Anterior cingulate cortex (tissue), 58 donors: ENCODE measurements around the gene USP37.

Source experiments
- DNase-seq, 58 donors: peaks; one replicate each; lab custom pipeline; 2025; lab: John Stamatoyannopoulos, UW

The USP37 gene

DNA sequence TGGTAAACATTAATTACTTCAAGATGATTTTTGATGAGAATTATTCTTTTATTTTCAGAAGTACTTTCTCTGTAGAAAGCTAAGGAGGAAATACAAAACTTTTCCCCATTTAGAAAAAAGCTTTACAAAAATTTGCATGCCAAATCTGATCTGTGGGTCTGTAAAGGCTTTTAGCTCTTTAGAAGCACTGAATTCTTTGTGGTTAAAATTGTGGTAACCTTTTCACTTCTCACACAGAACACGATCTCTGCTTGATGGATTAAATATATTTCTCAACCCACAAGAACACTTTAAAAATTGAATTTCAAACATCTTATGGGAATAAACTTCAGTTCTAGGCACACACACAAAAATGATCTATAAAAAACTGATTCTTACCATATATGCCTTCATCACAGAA is 85.5 kb downstream of the USP37 start:
- no peak for DNase-seq

- no peak for DNase-seq
These were observed 88.6 kb downstream of the USP37 start for GRCh38 chr2:218479595-218479994.

DNA sequence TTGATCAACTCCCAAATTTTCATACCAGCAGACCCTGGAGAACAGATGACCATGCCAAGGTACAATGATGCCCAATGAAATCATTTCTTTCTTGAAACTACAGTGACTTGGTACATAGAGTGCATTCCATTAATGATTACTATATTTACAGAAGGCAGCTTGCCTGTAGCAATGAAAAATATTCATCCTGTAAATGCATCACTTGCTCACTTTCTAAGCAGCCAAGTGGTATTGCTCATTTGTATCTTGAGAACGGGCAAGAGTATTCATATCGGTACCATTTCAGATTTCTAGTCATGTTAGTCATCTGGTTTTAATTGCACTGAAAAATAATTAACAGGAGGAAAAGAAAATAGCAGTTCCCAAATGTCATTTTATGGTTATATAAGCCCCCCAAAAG is 89.6 kb downstream of the USP37 start:
- DNase-seq: no peak

DNA sequence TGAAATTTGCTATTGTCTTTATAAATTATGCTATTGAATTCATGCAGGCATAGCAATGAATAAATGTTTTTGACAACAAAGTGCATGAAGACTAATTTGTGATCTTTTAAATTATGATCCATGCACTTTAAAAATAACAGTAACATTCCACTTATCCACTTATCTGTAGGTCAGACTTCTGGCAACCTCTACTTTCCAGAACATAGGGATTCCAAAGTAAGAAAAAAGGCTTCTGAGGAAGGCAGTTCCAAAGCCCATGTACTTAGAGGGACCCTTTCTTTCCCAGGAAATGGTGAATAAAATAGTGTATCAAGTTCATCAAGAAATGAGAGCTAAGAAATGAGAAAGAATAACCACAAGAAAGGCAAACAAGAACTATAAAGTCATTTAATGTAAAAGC is 90.9 kb downstream of the USP37 start:
- DNase-seq: no peak

DNA sequence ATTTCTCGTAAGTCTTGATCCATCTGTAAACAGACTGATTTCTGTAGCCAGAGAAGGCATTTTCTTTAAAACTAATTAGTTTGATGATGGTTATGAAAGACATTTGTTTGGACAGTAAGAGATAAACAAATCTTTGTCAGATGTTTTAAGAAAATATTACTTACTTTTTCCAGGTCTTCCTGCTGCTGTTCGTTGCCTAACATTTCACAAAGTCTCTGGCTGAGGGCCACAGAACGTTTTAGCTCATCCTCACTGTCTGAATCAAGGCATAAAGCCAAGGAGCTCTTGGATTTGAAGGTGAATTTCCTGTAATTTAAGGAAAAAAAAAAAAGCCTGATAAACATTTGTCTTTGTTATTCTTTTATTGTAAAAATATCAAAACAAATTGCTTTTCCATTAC is 91.5 kb downstream of the USP37 start:
- no peak for DNase-seq

- DNase-seq: peak in 1 of 58 donors; percentile 18
These were observed 93.6 kb downstream of the USP37 start for GRCh38 chr2:218474527-218474926.

- DNase-seq: no peak
These were observed 95.2 kb downstream of the USP37 start for GRCh38 chr2:218472988-218473387.

DNA sequence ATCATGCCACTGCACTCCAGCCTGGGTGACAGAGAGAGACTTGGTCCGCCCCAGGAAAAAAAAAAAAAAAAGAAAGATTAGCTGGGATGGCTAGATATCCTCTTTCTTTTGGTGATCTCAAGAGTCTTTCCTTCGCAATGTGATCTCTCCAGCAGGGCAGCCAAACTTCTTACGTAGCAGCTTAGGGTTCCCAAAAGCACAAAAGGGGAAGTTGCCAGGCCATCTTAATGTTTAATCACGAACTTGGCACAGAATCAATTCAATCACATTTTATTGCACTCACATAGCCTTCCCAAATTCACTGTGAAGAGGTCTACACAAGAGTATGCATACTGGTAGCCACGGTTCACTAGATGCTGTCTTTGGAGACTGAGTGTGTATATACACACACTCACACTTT is 96.2 kb downstream of the USP37 start:
- DNase-seq: no peak

DNA sequence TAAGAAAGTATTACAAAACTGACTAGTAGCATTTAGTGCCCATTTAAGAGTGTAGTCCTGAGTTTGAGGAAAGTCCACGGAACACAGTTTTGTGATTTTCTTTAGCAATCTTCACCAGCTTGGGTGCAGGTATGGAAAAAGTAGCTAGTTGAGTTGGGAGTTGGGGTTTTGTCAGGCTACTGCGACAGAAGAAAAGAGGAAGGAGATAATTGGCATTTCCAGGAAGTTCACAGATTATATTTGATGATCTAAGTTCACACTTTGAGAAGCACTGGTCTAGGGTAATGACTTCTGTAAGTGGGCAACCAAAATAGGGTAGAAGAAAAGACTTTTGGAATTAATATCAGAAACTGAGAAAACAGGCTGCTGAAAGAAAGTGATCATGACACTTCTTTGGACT is 97.1 kb downstream of the USP37 start:
- no peak for DNase-seq

DNA sequence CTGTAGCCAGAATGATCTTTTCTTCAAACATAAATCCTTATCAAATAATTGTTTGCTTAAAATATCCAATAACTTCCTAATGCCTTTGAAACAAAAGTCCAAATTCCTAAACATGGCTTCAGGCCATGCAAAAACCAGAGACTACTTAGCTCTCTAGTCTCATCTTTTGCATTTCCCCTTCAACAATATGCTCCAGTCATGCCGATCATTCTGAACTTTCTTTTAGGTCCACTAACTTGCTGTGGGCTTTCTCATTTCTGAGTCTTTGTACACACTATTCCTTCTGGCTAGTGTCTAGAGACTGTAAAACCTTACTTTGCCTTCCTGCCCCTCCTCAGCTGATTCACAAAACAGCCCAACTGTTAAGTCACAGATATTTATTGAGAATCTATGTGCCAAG is 97.7 kb downstream of the USP37 start:
- no peak for DNase-seq

- DNase-seq: no peak
These were observed 102.0 kb downstream of the USP37 start for GRCh38 chr2:218465987-218466633.

DNA sequence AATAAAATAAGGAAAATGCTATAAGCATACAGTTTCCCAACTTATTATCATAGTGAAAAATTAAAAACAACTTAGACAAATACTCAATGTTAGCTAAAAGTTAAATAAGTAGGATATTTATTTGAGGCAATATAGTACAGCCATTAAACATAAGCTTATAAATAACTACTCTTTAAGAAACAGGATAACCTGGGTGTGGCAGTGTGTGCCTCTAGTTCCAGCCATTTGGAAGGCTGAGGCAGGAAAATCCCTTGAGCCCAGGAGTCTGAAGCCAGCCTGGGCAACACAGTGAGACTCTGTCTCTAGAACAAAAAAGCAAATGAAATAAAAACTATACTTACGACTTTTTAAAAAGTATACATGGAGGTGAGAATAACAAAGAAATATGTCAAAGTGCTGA is 109.6 kb downstream of the USP37 start:
- DNase-seq: no peak

DNA sequence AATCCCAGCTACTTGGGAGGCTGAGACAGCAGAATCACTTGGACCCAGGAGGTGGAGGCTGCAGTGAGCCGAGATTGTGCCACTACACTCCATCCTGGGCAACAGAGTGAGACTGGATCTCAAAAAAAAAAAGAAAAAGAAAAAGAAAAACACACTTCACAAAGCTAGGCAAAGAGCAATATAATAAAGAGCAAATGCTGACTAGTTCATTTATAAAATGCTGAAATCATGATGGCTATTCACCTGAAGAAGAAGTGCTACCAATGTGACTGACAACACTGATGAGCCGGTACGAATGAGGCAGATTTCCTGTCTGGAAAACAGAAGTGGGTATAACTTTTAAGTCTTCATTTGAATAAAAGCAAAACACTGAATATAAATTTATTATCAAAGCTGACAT is 111.3 kb downstream of the USP37 start:
- DNase-seq: no peak

- no peak for DNase-seq
These were observed 116.1 kb downstream of the USP37 start for GRCh38 chr2:218452079-218452478.

DNA sequence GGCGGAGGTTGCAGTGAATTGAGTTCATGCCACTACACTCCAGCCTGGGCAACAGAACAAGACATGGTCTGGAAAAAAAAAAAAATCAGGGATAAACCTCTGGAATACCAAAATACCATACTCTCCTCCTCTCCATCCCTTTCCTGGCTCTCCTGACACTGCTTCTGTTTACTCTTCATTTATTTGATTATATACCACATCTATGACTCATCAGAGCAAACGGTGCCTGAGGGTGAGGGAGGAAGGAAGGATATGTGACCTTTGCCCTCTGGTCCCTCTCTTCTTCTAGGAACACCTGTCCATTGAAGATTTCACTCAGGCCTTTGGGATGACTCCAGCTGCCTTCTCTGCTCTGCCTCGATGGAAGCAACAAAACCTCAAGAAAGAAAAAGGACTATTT is 119.2 kb downstream of the USP37 start:
- DNase-seq: no peak

DNA sequence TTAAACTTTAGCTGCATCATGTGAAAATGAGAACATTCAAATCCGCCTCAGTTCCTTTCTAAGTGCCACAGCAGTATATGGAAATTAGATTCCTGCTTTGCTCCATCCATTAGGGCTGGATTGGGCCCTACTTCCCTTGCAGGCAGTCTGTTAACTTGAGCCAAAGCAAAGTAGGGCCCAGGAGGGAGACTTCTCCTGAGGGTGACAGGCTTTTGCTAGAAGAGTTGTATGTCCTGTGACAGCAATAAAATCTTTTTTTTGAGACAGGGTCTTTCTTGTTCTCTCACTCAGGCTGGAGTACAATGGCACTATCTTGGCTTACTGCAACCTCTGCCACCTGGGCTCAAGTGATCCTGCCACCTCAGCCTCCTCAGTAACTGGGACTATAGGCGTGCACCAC is 121.1 kb downstream of the USP37 start:
- no peak for DNase-seq

GRCh38 chr2:218446547-218446946 is 121.6 kb downstream of the USP37 start:
- no peak for DNase-seq

GRCh38 chr2:218445602-218446001 is 122.5 kb downstream of the USP37 start:
- no peak for DNase-seq

DNA sequence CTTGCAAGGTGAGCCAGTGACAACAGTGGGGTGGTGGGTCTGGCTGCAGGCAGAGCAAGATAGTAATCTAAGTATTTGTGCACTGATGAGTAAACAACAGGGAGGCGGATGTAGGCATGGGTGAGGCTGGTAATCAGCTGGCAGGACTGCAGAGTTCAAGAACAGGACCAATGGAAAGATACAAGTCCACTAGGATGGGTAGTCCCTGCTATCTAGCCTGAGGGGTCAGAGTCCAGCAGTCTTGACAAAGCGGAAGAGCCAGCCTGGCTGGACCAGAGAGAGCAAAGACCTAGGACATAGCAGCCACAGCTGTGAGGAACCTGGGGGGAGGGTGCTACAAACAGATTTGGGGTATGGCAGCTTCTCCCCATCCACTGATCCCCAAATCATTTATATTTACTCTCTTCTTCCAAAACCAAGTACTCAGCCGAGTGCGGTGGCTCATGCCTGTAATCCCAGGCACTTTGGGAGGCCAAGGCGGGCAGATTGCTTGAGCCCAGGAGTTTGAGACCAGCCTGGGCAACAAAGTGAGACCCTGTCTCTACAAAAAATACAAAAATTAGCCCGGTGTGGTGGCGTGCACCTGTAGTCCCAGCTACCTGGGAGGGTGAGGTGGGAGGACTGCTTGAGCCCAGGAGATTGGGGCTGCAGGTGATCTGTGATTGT is 123.3 kb downstream of the USP37 start:
- DNase-seq: no peak

- no peak for DNase-seq
These were observed 129.6 kb downstream of the USP37 start for GRCh38 chr2:218438596-218438995.

GRCh38 chr2:218437969-218438368 is 130.2 kb downstream of the USP37 start:
- DNase-seq: no peak

GRCh38 chr2:218436992-218437391 is 131.2 kb downstream of the USP37 start:
- no peak for DNase-seq
